CD14-positive monocyte (primary cell): ENCODE measurements around the gene CHIT1. TPM values are rescaled to one million over a fixed set of nuclear protein-coding genes. Genes with fewer than 3 reads are reported as not detected.

Experiments
- DNase-seq, 3 donors: peaks; one replicate each; pipeline ENCODE4 v3.0.0-alpha.2; 2011 to 2022
- H2AFZ ChIP-seq: 2 replicates; pipeline ENCODE4 v1.6.0; 2012; ENCODE audit warnings: mild to moderate bottlenecking, low read depth, low read length, inconsistent platforms; ENCODE audit not compliant: insufficient read depth, poor library complexity, severe bottlenecking
- H3K27ac ChIP-seq, 2 donors: 1 replicate in 1 of 2; 2 replicates in 1 of 2; pipeline ENCODE4 v1.5.1; 2012 to 2013; ENCODE audit warnings: low read length in 2 of 2, control low read depth in 1 of 2, inconsistent platforms in 1 of 2, low read depth in 1 of 2, mild to moderate bottlenecking in 1 of 2
- H3K27me3 ChIP-seq, 2 donors: one replicate each; pipeline versions ENCODE4 v1.6.0 to v1.6.1; 2011 to 2013; ENCODE audit warnings: low read length in 2 of 2; ENCODE audit not compliant: control insufficient read depth in 2 of 2, insufficient read depth in 2 of 2
- H3K36me3 ChIP-seq, 2 donors: replicated peaks in 1 of 2; 1 replicate in 1 of 2; 2 replicates in 1 of 2; pipeline versions ENCODE4 v1.5.1 to v1.6.1; 2012 to 2013; ENCODE audit warnings: low read length in 2 of 2, control low read depth in 1 of 2, inconsistent platforms in 1 of 2, mild to moderate bottlenecking in 1 of 2; ENCODE audit not compliant: insufficient read depth in 2 of 2, control insufficient read depth in 1 of 2
- H3K4me1 ChIP-seq, 2 donors: 1 replicate in 1 of 2; 2 replicates in 1 of 2; pipeline versions ENCODE4 v1.5.1 to v1.6.1; 2012 to 2013; ENCODE audit warnings: low read length in 2 of 2, control low read depth in 1 of 2, inconsistent platforms in 1 of 2, mild to moderate bottlenecking in 1 of 2, moderate library complexity in 1 of 2; ENCODE audit not compliant: insufficient read depth in 2 of 2, control insufficient read depth in 1 of 2
- H3K4me2 ChIP-seq: replicated peaks from 2 replicates; pipeline ENCODE3; 2012; ENCODE audit warnings: low read length, moderate library complexity, mild to moderate bottlenecking; ENCODE audit not compliant: poor library complexity, severe bottlenecking; ENCODE audit errors: extremely low read depth
- H3K4me3 ChIP-seq, 3 experiments: fragments of 200-600 bp in 1 of 3; sonication (generic) in 1 of 3; replicated peaks in 1 of 3; 1 replicate in 2 of 3; 2 replicates in 1 of 3; pipeline ENCODE4 v1.5.1; 2011 to 2013; ENCODE audit warnings: low read length in 3 of 3, mild to moderate bottlenecking in 3 of 3, control low read depth in 2 of 3, low read depth in 2 of 3, inconsistent platforms in 1 of 3, moderate library complexity in 1 of 3
- H3K79me2 ChIP-seq: 2 replicates; pipeline ENCODE4 v1.6.0; 2012; ENCODE audit warnings: mild to moderate bottlenecking, control low read depth, inconsistent platforms, low read length, moderate library complexity; ENCODE audit not compliant: insufficient read depth
- H3K9ac ChIP-seq: 2 replicates; pipeline ENCODE4 v1.6.0; 2017; ENCODE audit warnings: low read length, mild to moderate bottlenecking; ENCODE audit not compliant: insufficient read depth, poor library complexity, severe bottlenecking
- H3K9me3 ChIP-seq, 2 donors: replicated peaks in 1 of 2; 1 replicate in 1 of 2; 2 replicates in 1 of 2; pipeline versions ENCODE4 v1.5.1 to v1.6.1; 2012 to 2013; ENCODE audit warnings: low read length in 2 of 2, control low read depth in 1 of 2; ENCODE audit not compliant: control insufficient read depth in 1 of 2, insufficient read depth in 1 of 2
- H4K20me1 ChIP-seq: 2 replicates; pipeline ENCODE4 v1.6.0; 2012; ENCODE audit warnings: mild to moderate bottlenecking, low read length, control low read depth, moderate library complexity; ENCODE audit not compliant: insufficient read depth
- H3K27ac Mint-ChIP-seq, 7 donors: one replicate each; pipeline ENCODE4 v1.8.0; 2020; ENCODE audit warnings: mild to moderate bottlenecking in 7 of 7, mixed read lengths in 7 of 7, moderate library complexity in 6 of 7, inconsistent platforms in 2 of 7
- H3K27me3 Mint-ChIP-seq, 3 donors: one replicate each; pipeline ENCODE4 v1.8.0; 2021 to 2022; ENCODE audit warnings: low read depth in 3 of 3, mild to moderate bottlenecking in 3 of 3, mixed read lengths in 3 of 3, moderate library complexity in 3 of 3, inconsistent platforms in 1 of 3
- H3K36me3 Mint-ChIP-seq, 2 donors: one replicate each; pipeline ENCODE4 v1.8.0; 2020; ENCODE audit warnings: mixed read lengths in 2 of 2, inconsistent platforms in 1 of 2, mild to moderate bottlenecking in 1 of 2
- H3K4me1 Mint-ChIP-seq: one replicate; pipeline ENCODE4 v1.8.0; 2020; ENCODE audit warnings: mild to moderate bottlenecking, mixed read lengths
- H3K4me3 Mint-ChIP-seq, 2 donors: one replicate each; pipeline ENCODE4 v1.8.0; 2020; ENCODE audit warnings: mild to moderate bottlenecking in 2 of 2, mixed read lengths in 2 of 2, moderate library complexity in 1 of 2
- H3K9me3 Mint-ChIP-seq, 7 donors: one replicate each; pipeline ENCODE4 v1.8.0; 2020 to 2022; ENCODE audit warnings: mixed read lengths in 7 of 7, mild to moderate bottlenecking in 6 of 7, moderate library complexity in 6 of 7, inconsistent platforms in 2 of 7
- WGBS: methylation state at CpG from one replicate; pipeline ENCODE4 v1.1.5; 2013; ENCODE audit warnings: missing lambda C conversion rate; ENCODE audit not compliant: insufficient coverage; 5-methylcytosine and 5-hydroxymethylcytosine counted together
- intact Hi-C, 2 donors: fragments of 100-400 bp; cut with micrococcal nuclease; formaldehyde crosslinking; loops; one replicate each; pipeline versions ENCODE4 v1.15.0 to v1.15.1; 2023
- polyA plus RNA-seq, 3 donors: library from polyadenylated mRNA; depleted of rRNA in 1 of 3; unstranded in 2 of 3; stranded (reverse) in 1 of 3; fragments of 300-500 nt in 2 of 3; fragments of >200 nt in 1 of 3; fragmentation: Illumina TruSeq in 2 of 3; gene quantifications; 1 replicate in 2 of 3; 2 replicates in 1 of 3; pipeline ENCODE4 v1.2.3, GENCODE V29; 2012 to 2021
- TF ChIP-seq, protein P1 (sequence below): fragments of 200-600 bp; IDR thresholded peaks from one replicate; pipeline ENCODE4 v1.8.0; 2022; ENCODE audit warnings: antibody characterized with exemption, mild to moderate bottlenecking

CHIT1 gene
- polyA plus RNA-seq, 3 donors, result 0.08 to 0.51 TPM; not detected in 1

GRCh38 chr1:203189951-203190352 is 39.5 kb downstream of the CHIT1 start:
- no peak overlapping the region for H3K27ac ChIP-seq
- H3K9ac ChIP-seq, result no peak overlapping the region
- WGBS, result no CpG with 5 or more reads among the region's 7 CpGs
- TF ChIP-seq, protein P1, sequence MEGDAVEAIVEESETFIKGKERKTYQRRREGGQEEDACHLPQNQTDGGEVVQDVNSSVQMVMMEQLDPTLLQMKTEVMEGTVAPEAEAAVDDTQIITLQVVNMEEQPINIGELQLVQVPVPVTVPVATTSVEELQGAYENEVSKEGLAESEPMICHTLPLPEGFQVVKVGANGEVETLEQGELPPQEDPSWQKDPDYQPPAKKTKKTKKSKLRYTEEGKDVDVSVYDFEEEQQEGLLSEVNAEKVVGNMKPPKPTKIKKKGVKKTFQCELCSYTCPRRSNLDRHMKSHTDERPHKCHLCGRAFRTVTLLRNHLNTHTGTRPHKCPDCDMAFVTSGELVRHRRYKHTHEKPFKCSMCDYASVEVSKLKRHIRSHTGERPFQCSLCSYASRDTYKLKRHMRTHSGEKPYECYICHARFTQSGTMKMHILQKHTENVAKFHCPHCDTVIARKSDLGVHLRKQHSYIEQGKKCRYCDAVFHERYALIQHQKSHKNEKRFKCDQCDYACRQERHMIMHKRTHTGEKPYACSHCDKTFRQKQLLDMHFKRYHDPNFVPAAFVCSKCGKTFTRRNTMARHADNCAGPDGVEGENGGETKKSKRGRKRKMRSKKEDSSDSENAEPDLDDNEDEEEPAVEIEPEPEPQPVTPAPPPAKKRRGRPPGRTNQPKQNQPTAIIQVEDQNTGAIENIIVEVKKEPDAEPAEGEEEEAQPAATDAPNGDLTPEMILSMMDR, result no peak
- no peaks in the 10 kb centered on the region for H3K27me3 ChIP-seq
- Mint-ChIP-seq H3K27ac (no peak overlapping the region), H3K9me3 (no peaks in the 10 kb centered on the region), H3K4me3 (no peak overlapping the region), H3K27me3 (peaks cover 3 to 17% (median 6%) of the 10 kb centered on the region in 3 donors), H3K36me3 (no peaks in the 10 kb centered on the region), H3K4me1 (peaks cover 22% of the 10 kb centered on the region)
- H3K4me2 ChIP-seq, result no peak overlapping the region
- H3K4me1 ChIP-seq, result peaks cover 8 to 17% of the 10 kb centered on the region in 2 donors
- H4K20me1 ChIP-seq, result no peaks in the 10 kb centered on the region
- DNase-seq, result no peak
- H3K9me3 ChIP-seq, result no peaks in the 10 kb centered on the region
- intact Hi-C loops, result no loop called here
- H3K4me3 ChIP-seq, result no peak overlapping the region
- H3K36me3 ChIP-seq, result no peaks in the 10 kb centered on the region
- no peak overlapping the region for H2AFZ ChIP-seq
- no peaks in the 10 kb centered on the region for H3K79me2 ChIP-seq

- Histone ChIP-seq H3K27ac (no peak overlapping the region), H4K20me1 (no peaks in the 10 kb centered on the region), H3K4me1 (peaks cover 8 to 17% of the 10 kb centered on the region in 2 donors), H2AFZ (no peak overlapping the region), H3K36me3 (no peaks in the 10 kb centered on the region), H3K9me3 (no peaks in the 10 kb centered on the region), H3K9ac (no peak overlapping the region), H3K4me2 (no peak overlapping the region), H3K27me3 (no peaks in the 10 kb centered on the region), H3K79me2 (no peaks in the 10 kb centered on the region), H3K4me3 (no peak overlapping the region)
- H3K9me3 Mint-ChIP-seq, result no peaks in the 10 kb centered on the region
- peaks cover 3 to 17% (median 6%) of the 10 kb centered on the region in 3 donors for H3K27me3 Mint-ChIP-seq
- WGBS, result 100% methylated on average over 2 of the region's 4 CpGs
- intact Hi-C loops, result no loop called here
- TF ChIP-seq, protein P1, result no peak
- H3K27ac Mint-ChIP-seq, result peak overlapping the region in 1 of 7 donors; percentile 35
- no peak for DNase-seq
- H3K36me3 Mint-ChIP-seq, result no peaks in the 10 kb centered on the region
- H3K4me1 Mint-ChIP-seq, result peaks cover 22% of the 10 kb centered on the region
- no peak overlapping the region for H3K4me3 Mint-ChIP-seq
Observed at GRCh38 chr1:203188686-203189232, 40.7 kb downstream of the CHIT1 start.
